NT2/D1 (cell line): ENCODE results near the gene ACRV1.

ENCODE experiments used
- SUZ12 ChIP-seq: IDR thresholded peaks from 2 replicates; pipeline ENCODE4 v1.6.1; 2011; ENCODE audit not compliant: insufficient read length, insufficient read depth; ENCODE audit errors: extremely low read depth
- YY1 ChIP-seq: IDR thresholded peaks from 2 replicates; pipeline ENCODE4 v1.6.1; 2011; ENCODE audit not compliant: insufficient read length, insufficient read depth
- ZNF274 ChIP-seq: IDR thresholded peaks from 2 replicates; pipeline ENCODE4 v1.6.1; 2011; ENCODE audit warnings: mild to moderate bottlenecking, low read depth, low read length

GRCh38 chr11:125674210-125674609 is 6.4 kb downstream of the ACRV1 start:
- TF ChIP-seq ZNF274: no peak
- no peak for TF ChIP-seq YY1
- TF ChIP-seq SUZ12: no peak
